Gastrocnemius medialis (tissue), 4 donors: ENCODE data around the gene KAZN.

Source experiments
- POLR2A ChIP-seq, 2 donors: fragments of 450-650 bp; IDR thresholded peaks; one replicate each; pipeline ENCODE4 v1.6.1; 2017; ENCODE audit warnings: antibody characterized with exemption in 2 of 2, mild to moderate bottlenecking in 2 of 2, moderate library complexity in 2 of 2
- TF ChIP-seq, protein P1 (sequence below), 5 experiments: fragments of 450-650 bp in 3 of 5; fragments of 200-600 bp in 2 of 5; sonication (generic) in 2 of 5; IDR thresholded peaks in 4 of 5; conservative IDR thresholded peaks in 1 of 5; 1 replicate in 4 of 5; 2 replicates in 1 of 5; pipeline ENCODE4 v1.5.1; 2016 to 2019; ENCODE audit warnings: antibody characterized with exemption in 5 of 5, mild to moderate bottlenecking in 3 of 5, moderate library complexity in 3 of 5

DNA sequence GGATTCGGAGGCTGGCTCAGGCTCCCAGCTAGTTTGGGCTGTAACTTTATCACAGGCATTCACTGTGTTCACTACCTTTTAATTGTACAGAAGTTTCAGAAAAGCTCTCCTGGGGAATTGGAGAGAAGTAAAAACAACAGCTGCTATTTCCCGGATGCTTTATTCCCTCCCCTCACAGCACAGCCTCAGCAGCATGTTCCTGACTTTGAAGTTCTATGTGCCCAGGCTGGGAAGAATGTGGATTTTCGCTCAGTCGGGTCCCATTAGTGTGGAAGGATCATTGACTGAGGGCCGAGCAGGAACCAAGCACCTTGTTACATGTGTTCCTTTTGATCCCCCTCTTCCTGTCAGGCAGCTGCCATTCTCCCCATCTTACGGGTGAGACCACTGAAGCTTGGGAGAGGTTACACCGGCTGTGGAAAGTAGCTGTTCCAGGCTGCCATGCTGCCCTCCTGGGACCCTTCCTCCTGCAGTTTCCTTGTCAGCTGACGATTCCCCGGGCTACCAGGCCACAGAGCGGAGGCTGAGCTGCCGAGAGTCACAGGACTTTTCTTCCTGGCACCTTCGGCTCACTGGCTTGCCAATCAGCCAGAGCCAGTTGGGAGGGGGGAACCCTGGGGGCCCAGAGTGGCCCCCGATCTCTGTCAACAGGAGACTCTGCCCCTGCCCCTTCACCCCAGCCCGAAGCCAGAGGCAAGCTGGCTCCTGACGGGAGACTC lies 331.9 kb downstream of the KAZN start:
- TF ChIP-seq, protein P1, sequence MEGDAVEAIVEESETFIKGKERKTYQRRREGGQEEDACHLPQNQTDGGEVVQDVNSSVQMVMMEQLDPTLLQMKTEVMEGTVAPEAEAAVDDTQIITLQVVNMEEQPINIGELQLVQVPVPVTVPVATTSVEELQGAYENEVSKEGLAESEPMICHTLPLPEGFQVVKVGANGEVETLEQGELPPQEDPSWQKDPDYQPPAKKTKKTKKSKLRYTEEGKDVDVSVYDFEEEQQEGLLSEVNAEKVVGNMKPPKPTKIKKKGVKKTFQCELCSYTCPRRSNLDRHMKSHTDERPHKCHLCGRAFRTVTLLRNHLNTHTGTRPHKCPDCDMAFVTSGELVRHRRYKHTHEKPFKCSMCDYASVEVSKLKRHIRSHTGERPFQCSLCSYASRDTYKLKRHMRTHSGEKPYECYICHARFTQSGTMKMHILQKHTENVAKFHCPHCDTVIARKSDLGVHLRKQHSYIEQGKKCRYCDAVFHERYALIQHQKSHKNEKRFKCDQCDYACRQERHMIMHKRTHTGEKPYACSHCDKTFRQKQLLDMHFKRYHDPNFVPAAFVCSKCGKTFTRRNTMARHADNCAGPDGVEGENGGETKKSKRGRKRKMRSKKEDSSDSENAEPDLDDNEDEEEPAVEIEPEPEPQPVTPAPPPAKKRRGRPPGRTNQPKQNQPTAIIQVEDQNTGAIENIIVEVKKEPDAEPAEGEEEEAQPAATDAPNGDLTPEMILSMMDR (IDR thresholded peaks at IDR 0.05 in 4 of 5, conservative IDR thresholded peaks at IDR 0.05 in 1 of 5) = no peak
- TF ChIP-seq POLR2A (IDR thresholded peaks at IDR 0.05) = no peak
